Right renal cortex interstitium (tissue), 3 donors: ENCODE results near the gene FGF2. TPM values are rescaled to one million over a fixed set of nuclear protein-coding genes. Genes with fewer than 3 reads are reported as not detected.
"Not testable (repeated sequence)": the region's sequence is repeated elsewhere in the genome, so short reads cannot be mapped to it uniquely, and the experiment has no call there.

Source experiments
- DNase-seq, 3 donors: peaks; one replicate each; pipeline ENCODE4 v3.0.0-alpha.2; 2013; ENCODE audit warnings: low read depth in 3 of 3, low spot score in 2 of 3
- polyA plus RNA-seq, 3 donors: library from polyadenylated mRNA; unstranded; fragments of 120-200 nt; gene quantifications; one replicate each; pipeline ENCODE4 v1.2.1, GENCODE V29; 2013; ENCODE audit not compliant: insufficient read length in 3 of 3

Gene FGF2
- polyA plus RNA-seq, 3 donors = 7.3 to 8.3 (median 8.1) TPM

- DNase-seq = not testable (repeated sequence)
These were observed 14.8 kb upstream of the FGF2 start for GRCh38 chr4:122811781-122812180.

GRCh38 chr4:122812823-122813222 lies 13.8 kb upstream of the FGF2 start:
- not testable (repeated sequence) for DNase-seq

GRCh38 chr4:122814426-122814825 lies 12.2 kb upstream of the FGF2 start:
- DNase-seq = no peak

- no peak for DNase-seq
These were observed 11.4 kb upstream of the FGF2 start for GRCh38 chr4:122815248-122815647.

GRCh38 chr4:122816476-122816875 lies 10.2 kb upstream of the FGF2 start:
- no peak for DNase-seq

- DNase-seq = no peak
These were observed 6.8 kb upstream of the FGF2 start for GRCh38 chr4:122819708-122820449.

- no peak for DNase-seq
These were observed 5.5 kb upstream of the FGF2 start for GRCh38 chr4:122821092-122821491.

- DNase-seq = no peak
These were observed 4.2 kb upstream of the FGF2 start for GRCh38 chr4:122822466-122822865.

- no peak for DNase-seq
These were observed 3.2 kb upstream of the FGF2 start for GRCh38 chr4:122823476-122823875.

GRCh38 chr4:122824616-122825015 lies 2.0 kb upstream of the FGF2 start:
- DNase-seq = no peak

- peak; percentile 10 to 33 (median 32) for DNase-seq
These were observed 528 bp upstream of the FGF2 start for GRCh38 chr4:122826079-122826527.

GRCh38 chr4:122827258-122827878 lies 737 bp downstream of the FGF2 start:
- DNase-seq = peak; percentile 27 to 54 (median 29)

- DNase-seq = peak; percentile 31 to 36 (median 31)
These were observed 1.4 kb downstream of the FGF2 start for GRCh38 chr4:122827879-122828601.

- DNase-seq = no peak
These were observed 3.9 kb downstream of the FGF2 start for GRCh38 chr4:122830426-122831095.

GRCh38 chr4:122831515-122832196 lies 5.0 kb downstream of the FGF2 start:
- DNase-seq = no peak

- DNase-seq = no peak
These were observed 6.1 kb downstream of the FGF2 start for GRCh38 chr4:122832732-122833131.

GRCh38 chr4:122833999-122834398 lies 7.4 kb downstream of the FGF2 start:
- DNase-seq = no peak

- DNase-seq = no peak
These were observed 10.3 kb downstream of the FGF2 start for GRCh38 chr4:122836941-122837340.

- DNase-seq = no peak
These were observed 11.4 kb downstream of the FGF2 start for GRCh38 chr4:122838034-122838433.

GRCh38 chr4:122842392-122842791 lies 15.8 kb downstream of the FGF2 start:
- no peak for DNase-seq
